Measurements from ENCODE around the gene COASY.
A peak's percentile ranks its signal among the peaks of the same experiment; 100 is the strongest.
"Not testable (repeated sequence)": the region's sequence is repeated elsewhere in the genome, so short reads cannot be mapped to it uniquely, and the experiment has no call there.

COASY gene

GRCh38 chr17:42535155-42536047 lies 26.5 kb upstream of the COASY start:
- no peak for DNase-seq

GRCh38 chr17:42536048-42536371 lies 25.9 kb upstream of the COASY start, which contains the start of gene NAGLU:
TSS of gene NAGLU (plus strand) at chr17:42536241. CDS start at chr17:42536273, 32 bp downstream.
- peak; percentile 87 for DNase-seq

- peak; percentile 59 for DNase-seq
Observed at GRCh38 chr17:42536372-42537155, 25.4 kb upstream of the COASY start.

GRCh38 chr17:42537156-42537805 lies 24.7 kb upstream of the COASY start:
- no peak for DNase-seq

- DNase-seq, result no peak
Observed at GRCh38 chr17:42537826-42538451, 24.0 kb upstream of the COASY start.

- no peak for DNase-seq
Observed at GRCh38 chr17:42538482-42538881, 23.5 kb upstream of the COASY start.

- DNase-seq, result not testable (repeated sequence)
Observed at GRCh38 chr17:42540558-42540957, 21.4 kb upstream of the COASY start.

GRCh38 chr17:42541041-42541833 lies 20.7 kb upstream of the COASY start:
- no peak for DNase-seq

- DNase-seq, result no peak
Observed at GRCh38 chr17:42543190-42544079, 18.5 kb upstream of the COASY start.

- DNase-seq, result no peak
Observed at GRCh38 chr17:42544874-42545283, 17.1 kb upstream of the COASY start.

- DNase-seq, result not testable (repeated sequence)
Observed at GRCh38 chr17:42545755-42546505, 16.0 kb upstream of the COASY start.

- DNase-seq, result no peak
Observed at GRCh38 chr17:42547001-42547461, 14.9 kb upstream of the COASY start.

GRCh38 chr17:42547698-42548069 lies 14.3 kb upstream of the COASY start:
- DNase-seq, result no peak

GRCh38 chr17:42548070-42548837 lies 13.7 kb upstream of the COASY start:
- DNase-seq, result peak; percentile 55

GRCh38 chr17:42548993-42549755 lies 12.8 kb upstream of the COASY start:
- no peak for DNase-seq

GRCh38 chr17:42552736-42553135 lies 9.2 kb upstream of the COASY start, which contains the start of gene HSD17B1:
TSS of gene HSD17B1 (plus strand) at chr17:42552923. CDS start at chr17:42552934, 11 bp downstream.
- DNase-seq, result not testable (repeated sequence)

- DNase-seq, result no peak
Observed at GRCh38 chr17:42553161-42553818, 8.7 kb upstream of the COASY start.

- DNase-seq, result no peak
Observed at GRCh38 chr17:42553866-42554249, 8.1 kb upstream of the COASY start.
